ENCODE data around the gene CA12. TPM values are rescaled to one million over a fixed set of nuclear protein-coding genes. Genes with fewer than 3 reads are reported as not detected.

CA12 gene
- total and polyA plus RNA-seq, 2 of the 8 experiments (the other 6 are each of a cell fraction or from before 2014, with no cell fraction given): 4.7 to 4.9 TPM

DNA sequence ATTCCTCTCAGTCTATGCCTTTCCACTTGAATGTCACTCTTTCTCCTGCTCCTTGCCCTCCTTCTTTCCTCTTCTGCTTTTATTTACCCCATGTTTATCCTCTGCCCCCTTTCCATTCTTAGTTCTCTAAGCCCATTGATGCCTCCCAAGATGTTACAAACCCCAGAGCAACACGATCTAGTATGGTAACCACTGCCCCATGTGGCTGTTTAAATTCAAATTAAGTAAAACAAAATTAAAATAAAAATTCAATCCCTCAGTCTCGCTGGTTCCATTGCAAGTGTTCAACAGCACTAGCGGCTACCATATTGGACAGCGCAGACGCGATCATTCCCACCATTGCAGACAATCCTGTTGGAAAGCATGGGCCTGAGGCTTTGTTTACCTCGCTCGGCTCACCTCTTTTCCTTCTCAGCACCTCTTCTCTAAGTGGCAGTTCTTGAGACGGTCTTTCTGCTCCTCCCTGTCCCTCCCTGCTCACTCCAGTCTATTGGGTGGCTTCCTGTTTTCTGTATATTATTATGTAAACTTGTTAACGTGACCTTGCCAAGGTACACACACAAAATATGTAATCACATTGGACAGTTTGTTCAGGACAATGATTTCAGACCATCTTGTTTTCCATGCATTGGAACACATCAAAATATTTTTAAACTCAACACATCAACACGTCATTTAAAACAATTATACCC lies 21.8 kb upstream of the CA12 start:
- H3K9me3 ChIP-seq (ENCODE audit: insufficient read depth in 2 of 2, low read depth in 1 of 2, low read length in 1 of 2): no peaks in the 10 kb centered on the region
- ChIA-PET CTCF (ENCODE audit: partially characterized antibody) (interaction anchor here (0.6 to 2.8 kb wide), 30 partner anchors 9 to 300 kb away, joined by 3 to 25 read pairs (median 3); no protein-coding TSS in a partner anchor), POLR2A (ENCODE audit: partially characterized antibody) (no interaction called here)
- H3K4me2 ChIP-seq (ENCODE audit: insufficient read depth in 1 of 2, low read depth in 2 of 2, low read length in 2 of 2): no peak overlapping the region
- H4K5ac ChIP-seq (ENCODE audit: insufficient read length, low read depth, low read length): peak overlapping the region; percentile 7
- H3K14ac ChIP-seq (ENCODE audit: insufficient read length): no peak overlapping the region
- WGBS, 2 experiments (ENCODE audit: extremely low coverage in 1 of 2, insufficient coverage in 1 of 2, insufficient read length in 1 of 2, insufficient replicate concordance in 2 of 2, low coverage in 1 of 2, low lambda C conversion rate in 2 of 2, missing lambda C conversion rate in 1 of 2): 84 to 100% methylated on average over 1 to 11 of the region's 11 CpGs
- H2BK120ac ChIP-seq (replicated peaks; ENCODE audit: low read depth, low read length): no peak overlapping the region
- H2BK12ac ChIP-seq (ENCODE audit: low read depth, low read length): peak overlapping the region; percentile 30; the same call in 1 of the 2 replicates
- FAIRE-seq (no peak), DNase-seq (ENCODE audit: low read depth in 1 of 2, low spot score in 2 of 2) (no peak)
- H2BK20ac ChIP-seq (ENCODE audit: low read length): no peak overlapping the region
- H3K4me3 ChIP-seq (ENCODE audit: extremely low read depth in 1 of 4, insufficient read depth in 2 of 4, low read depth in 3 of 4, low read length in 4 of 4): no peak overlapping the region
- no peak overlapping the region for H3K9ac ChIP-seq (replicated peaks in 1 of 4; ENCODE audit: extremely low read depth in 1 of 4, low read depth in 3 of 4, low read length in 3 of 4)
- no peak overlapping the region for H3K56ac ChIP-seq (replicated peaks; ENCODE audit: insufficient read length, low read depth, low read length)
- no peak overlapping the region for H3K27ac ChIP-seq (ENCODE audit: low read depth, low read length)
- H2BK5ac ChIP-seq (ENCODE audit: low read depth, low read length): no peak overlapping the region
- H3K4ac ChIP-seq (replicated peaks; ENCODE audit: insufficient read length, low read depth, low read length): no peak overlapping the region
- H3K36me3 ChIP-seq (ENCODE audit: control insufficient read depth in 2 of 4, insufficient read depth in 4 of 4, low read length in 3 of 4): no peaks in the 10 kb centered on the region
- H2AFZ ChIP-seq (ENCODE audit: low read length): peak overlapping the region; percentile 84; the same call in 1 of the 2 replicates
- H2AK5ac ChIP-seq (ENCODE audit: low read depth, low read length): no peak overlapping the region
- H4K91ac ChIP-seq (replicated peaks; ENCODE audit: insufficient read length, low read length): no peak overlapping the region
- no peaks in the 10 kb centered on the region for H3K79me1 ChIP-seq (ENCODE audit: low read depth, low read length)
- no peaks in the 10 kb centered on the region for H4K20me1 ChIP-seq (replicated peaks in 1 of 2; ENCODE audit: control insufficient read depth in 1 of 2, insufficient read depth in 2 of 2, low read length in 2 of 2)
- no peak overlapping the region for H3K23ac ChIP-seq (ENCODE audit: insufficient read length)
- no peak overlapping the region for H3K18ac ChIP-seq (ENCODE audit: extremely low read depth, low read length)
- no peaks in the 10 kb centered on the region for H3K27me3 ChIP-seq (replicated peaks in 1 of 4; ENCODE audit: control insufficient read depth in 3 of 4, extremely low read depth in 1 of 4, insufficient read depth in 3 of 4, low read length in 3 of 4)
- H3K79me2 ChIP-seq (ENCODE audit: control insufficient read depth in 1 of 2, insufficient read depth in 2 of 2, low read length in 2 of 2): no peaks in the 10 kb centered on the region
- no peaks in the 10 kb centered on the region for H3K23me2 ChIP-seq (ENCODE audit: low read depth, low read length)
- H4K8ac ChIP-seq (ENCODE audit: extremely low read depth, insufficient read depth, low read length): no peak overlapping the region
- no peak overlapping the region for H2BK15ac ChIP-seq (ENCODE audit: low read length)
- H3K4me1 ChIP-seq (replicated peaks in 1 of 4; ENCODE audit: control insufficient read depth in 3 of 4, insufficient read depth in 4 of 4, low read length in 3 of 4): no peaks in the 10 kb centered on the region
- no peak for TF ChIP-seq SAP30 (IDR thresholded peaks at IDR 0.05; ENCODE audit: insufficient read depth, insufficient replicate concordance, low read length)
- TF ChIP-seq GABPA (IDR thresholded peaks at IDR 0.05; ENCODE audit: borderline replicate concordance, insufficient read depth, low read length): no peak
- TF ChIP-seq TAF1 (IDR thresholded peaks at IDR 0.05; ENCODE audit: low read depth, low read length): no peak
- TF ChIP-seq RAD21 (IDR thresholded peaks at IDR 0.05 in 1 of 2, conservative IDR thresholded peaks at IDR 0.05 in 1 of 2; ENCODE audit: low read depth in 2 of 2, low read length in 2 of 2): no peak
- no peak for TF ChIP-seq ZNF274 (IDR thresholded peaks at IDR 0.05; ENCODE audit: borderline replicate concordance, extremely low read depth, low read length)
- no peak for TF ChIP-seq BCL11A (IDR thresholded peaks at IDR 0.05; ENCODE audit: low read depth in 2 of 2, low read length in 2 of 2)
- TF ChIP-seq RNF2 (IDR thresholded peaks at IDR 0.05; ENCODE audit: borderline replicate concordance, low read depth, low read length, missing control alignments, poor library complexity, severe bottlenecking): no peak
- no peak for TF ChIP-seq KDM5A (IDR thresholded peaks at IDR 0.05; ENCODE audit: low read length)
- TF ChIP-seq PHF8 (conservative IDR thresholded peaks at IDR 0.05; ENCODE audit: low read depth, low read length): no peak
